WTC11 (cell line): ENCODE results near the gene TEK.

Experiments used
- CBFB ChIP-seq: sonication (generic); formaldehyde crosslinking; IDR thresholded peaks from 2 replicates; pipeline ENCODE4 v1.8.1; 2022; ENCODE audit warnings: mild to moderate bottlenecking, low read depth, missing genetic modification reagents
- NR2C2 ChIP-seq: sonication (generic); formaldehyde crosslinking; IDR thresholded peaks from 2 replicates; pipeline ENCODE4 v1.8.0; 2022; ENCODE audit warnings: mild to moderate bottlenecking, missing genetic modification reagents
- SP1 ChIP-seq: sonication (generic); formaldehyde crosslinking; conservative IDR thresholded peaks from 2 replicates; pipeline ENCODE4 v1.8.1; 2022; ENCODE audit warnings: missing genetic modification reagents
- TF ChIP-seq, protein P1 (sequence below): fragments of 200-600 bp; IDR thresholded peaks from 2 replicates; pipeline ENCODE4 v1.8.0; 2022; ENCODE audit warnings: antibody characterized with exemption
- TF ChIP-seq, protein P2 (sequence below): sonication (generic); formaldehyde crosslinking; IDR thresholded peaks from 2 replicates; pipeline ENCODE4 v1.8.1; 2023; ENCODE audit warnings: mild to moderate bottlenecking, missing genetic modification reagents, moderate library complexity
- TF ChIP-seq, protein P3 (sequence below): sonication (generic); formaldehyde crosslinking; IDR thresholded peaks from 2 replicates; pipeline ENCODE4 v1.8.1; 2022; ENCODE audit warnings: missing genetic modification reagents, borderline replicate concordance
- TF ChIP-seq, protein P4 (sequence below): sonication (generic); formaldehyde crosslinking; IDR thresholded peaks from 2 replicates; pipeline ENCODE4 v1.8.0; 2022; ENCODE audit warnings: mild to moderate bottlenecking, missing genetic modification reagents

DNA sequence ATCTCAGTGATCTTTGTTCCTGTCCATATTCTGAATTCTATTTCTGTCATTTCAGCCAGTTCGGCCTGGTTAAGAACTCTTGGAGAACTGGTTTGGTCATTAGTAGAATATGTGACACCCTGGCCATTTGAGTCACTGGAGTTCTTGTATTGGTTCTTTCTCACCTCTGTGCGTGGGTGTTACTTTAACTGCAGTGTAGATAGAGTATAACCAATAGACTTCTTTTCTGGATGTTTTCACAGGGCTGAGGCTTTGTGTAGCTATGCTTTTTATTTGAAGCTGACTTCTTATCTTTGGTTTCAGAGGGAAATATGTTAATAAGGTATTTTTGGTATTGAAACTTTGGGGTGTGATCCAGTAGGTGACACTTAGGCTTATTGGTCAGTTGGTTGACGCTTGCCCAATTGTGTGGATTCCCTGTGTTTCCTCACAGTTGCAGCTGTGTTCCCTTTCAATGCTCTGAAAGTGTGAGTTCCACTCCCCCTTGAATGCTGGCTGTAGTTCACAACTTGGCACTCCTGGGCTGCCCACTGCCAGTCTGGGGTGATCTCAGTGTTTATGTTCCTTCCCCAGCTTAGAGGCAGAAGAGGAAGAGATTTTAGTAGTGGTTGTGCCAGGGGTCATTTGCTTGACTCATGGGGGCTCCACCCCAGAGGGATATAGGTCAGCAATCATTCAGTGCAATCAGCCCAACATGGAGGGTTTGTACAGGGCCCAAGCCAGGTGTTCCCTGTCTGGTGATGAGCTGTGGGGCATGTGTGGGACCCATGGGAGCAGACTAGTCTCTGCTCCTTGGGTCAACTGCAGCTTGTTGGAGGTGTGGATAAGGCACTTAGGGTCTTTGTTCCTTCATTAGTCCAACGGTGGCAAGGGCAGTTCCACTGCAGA, 34.9 kb upstream of the TEK start:
- TF ChIP-seq CBFB (CRISPR knock-in tag): no peak
- TF ChIP-seq, protein P1, sequence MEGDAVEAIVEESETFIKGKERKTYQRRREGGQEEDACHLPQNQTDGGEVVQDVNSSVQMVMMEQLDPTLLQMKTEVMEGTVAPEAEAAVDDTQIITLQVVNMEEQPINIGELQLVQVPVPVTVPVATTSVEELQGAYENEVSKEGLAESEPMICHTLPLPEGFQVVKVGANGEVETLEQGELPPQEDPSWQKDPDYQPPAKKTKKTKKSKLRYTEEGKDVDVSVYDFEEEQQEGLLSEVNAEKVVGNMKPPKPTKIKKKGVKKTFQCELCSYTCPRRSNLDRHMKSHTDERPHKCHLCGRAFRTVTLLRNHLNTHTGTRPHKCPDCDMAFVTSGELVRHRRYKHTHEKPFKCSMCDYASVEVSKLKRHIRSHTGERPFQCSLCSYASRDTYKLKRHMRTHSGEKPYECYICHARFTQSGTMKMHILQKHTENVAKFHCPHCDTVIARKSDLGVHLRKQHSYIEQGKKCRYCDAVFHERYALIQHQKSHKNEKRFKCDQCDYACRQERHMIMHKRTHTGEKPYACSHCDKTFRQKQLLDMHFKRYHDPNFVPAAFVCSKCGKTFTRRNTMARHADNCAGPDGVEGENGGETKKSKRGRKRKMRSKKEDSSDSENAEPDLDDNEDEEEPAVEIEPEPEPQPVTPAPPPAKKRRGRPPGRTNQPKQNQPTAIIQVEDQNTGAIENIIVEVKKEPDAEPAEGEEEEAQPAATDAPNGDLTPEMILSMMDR: no peak
- TF ChIP-seq, protein P2, sequence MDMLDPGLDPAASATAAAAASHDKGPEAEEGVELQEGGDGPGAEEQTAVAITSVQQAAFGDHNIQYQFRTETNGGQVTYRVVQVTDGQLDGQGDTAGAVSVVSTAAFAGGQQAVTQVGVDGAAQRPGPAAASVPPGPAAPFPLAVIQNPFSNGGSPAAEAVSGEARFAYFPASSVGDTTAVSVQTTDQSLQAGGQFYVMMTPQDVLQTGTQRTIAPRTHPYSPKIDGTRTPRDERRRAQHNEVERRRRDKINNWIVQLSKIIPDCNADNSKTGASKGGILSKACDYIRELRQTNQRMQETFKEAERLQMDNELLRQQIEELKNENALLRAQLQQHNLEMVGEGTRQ: no peak
- TF ChIP-seq NR2C2 (CRISPR knock-in tag): no peak
- no peak for TF ChIP-seq SP1 (CRISPR knock-in tag)
- TF ChIP-seq, protein P3, sequence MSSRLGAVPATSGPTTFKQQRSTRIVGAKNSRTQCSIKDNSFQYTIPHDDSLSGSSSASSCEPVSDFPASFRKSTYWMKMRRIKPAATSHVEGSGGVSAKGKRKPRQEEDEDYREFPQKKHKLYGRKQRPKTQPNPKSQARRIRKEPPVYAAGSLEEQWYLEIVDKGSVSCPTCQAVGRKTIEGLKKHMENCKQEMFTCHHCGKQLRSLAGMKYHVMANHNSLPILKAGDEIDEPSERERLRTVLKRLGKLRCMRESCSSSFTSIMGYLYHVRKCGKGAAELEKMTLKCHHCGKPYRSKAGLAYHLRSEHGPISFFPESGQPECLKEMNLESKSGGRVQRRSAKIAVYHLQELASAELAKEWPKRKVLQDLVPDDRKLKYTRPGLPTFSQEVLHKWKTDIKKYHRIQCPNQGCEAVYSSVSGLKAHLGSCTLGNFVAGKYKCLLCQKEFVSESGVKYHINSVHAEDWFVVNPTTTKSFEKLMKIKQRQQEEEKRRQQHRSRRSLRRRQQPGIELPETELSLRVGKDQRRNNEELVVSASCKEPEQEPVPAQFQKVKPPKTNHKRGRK: no peak
- TF ChIP-seq, protein P4, sequence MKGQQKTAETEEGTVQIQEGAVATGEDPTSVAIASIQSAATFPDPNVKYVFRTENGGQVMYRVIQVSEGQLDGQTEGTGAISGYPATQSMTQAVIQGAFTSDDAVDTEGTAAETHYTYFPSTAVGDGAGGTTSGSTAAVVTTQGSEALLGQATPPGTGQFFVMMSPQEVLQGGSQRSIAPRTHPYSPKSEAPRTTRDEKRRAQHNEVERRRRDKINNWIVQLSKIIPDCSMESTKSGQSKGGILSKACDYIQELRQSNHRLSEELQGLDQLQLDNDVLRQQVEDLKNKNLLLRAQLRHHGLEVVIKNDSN (CRISPR knock-in tag): no peak
